ENCODE results near the gene SNED1.

GRCh38 chr2:241134711-241135110 is 136.3 kb downstream of the SNED1 start:
- no peak for TF ChIP-seq POLR2A (IDR thresholded peaks at IDR 0.05)
- no peak for TF ChIP-seq CTCF (IDR thresholded peaks at IDR 0.05)
- no peak for TF ChIP-seq POLR2AphosphoS5 (IDR thresholded peaks at IDR 0.05)

All from breast epithelium (tissue), 3 donors.